ENCODE measurements around the gene LXN. TPM values are rescaled to one million over a fixed set of nuclear protein-coding genes. Genes with fewer than 3 reads are reported as not detected.
"Not testable (repeated sequence)": the region's sequence is repeated elsewhere in the genome, so short reads cannot be mapped to it uniquely, and the experiment has no call there.

LXN gene
- total RNA-seq, 1 donor from 2014 or later: 70.6 TPM

DNA sequence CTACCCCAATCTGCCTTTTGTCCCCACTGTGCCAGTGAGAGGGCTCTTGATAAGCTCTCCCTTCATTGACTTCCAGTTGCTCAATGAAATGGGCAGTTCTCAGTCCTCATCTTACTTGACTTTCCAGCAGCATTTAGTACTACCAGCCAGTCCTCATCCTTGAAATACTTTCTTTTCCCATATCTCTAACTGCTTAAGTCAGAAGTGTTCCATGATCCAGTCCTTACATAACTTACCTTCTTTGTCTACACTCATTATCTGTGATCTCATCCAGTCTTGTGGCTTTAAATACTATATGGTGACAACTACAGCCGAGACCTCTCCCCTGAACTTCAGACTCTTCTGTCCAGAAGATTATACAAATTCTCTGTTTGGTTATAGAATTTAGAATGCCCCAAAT is 31.1 kb upstream of the LXN start:
- no peaks in the 10 kb centered on the region for H3K9me3 Mint-ChIP-seq (ENCODE audit: unreplicated experiment)
- TF ChIP-seq, protein P1, sequence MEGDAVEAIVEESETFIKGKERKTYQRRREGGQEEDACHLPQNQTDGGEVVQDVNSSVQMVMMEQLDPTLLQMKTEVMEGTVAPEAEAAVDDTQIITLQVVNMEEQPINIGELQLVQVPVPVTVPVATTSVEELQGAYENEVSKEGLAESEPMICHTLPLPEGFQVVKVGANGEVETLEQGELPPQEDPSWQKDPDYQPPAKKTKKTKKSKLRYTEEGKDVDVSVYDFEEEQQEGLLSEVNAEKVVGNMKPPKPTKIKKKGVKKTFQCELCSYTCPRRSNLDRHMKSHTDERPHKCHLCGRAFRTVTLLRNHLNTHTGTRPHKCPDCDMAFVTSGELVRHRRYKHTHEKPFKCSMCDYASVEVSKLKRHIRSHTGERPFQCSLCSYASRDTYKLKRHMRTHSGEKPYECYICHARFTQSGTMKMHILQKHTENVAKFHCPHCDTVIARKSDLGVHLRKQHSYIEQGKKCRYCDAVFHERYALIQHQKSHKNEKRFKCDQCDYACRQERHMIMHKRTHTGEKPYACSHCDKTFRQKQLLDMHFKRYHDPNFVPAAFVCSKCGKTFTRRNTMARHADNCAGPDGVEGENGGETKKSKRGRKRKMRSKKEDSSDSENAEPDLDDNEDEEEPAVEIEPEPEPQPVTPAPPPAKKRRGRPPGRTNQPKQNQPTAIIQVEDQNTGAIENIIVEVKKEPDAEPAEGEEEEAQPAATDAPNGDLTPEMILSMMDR (IDR thresholded peaks at IDR 0.05; ENCODE audit: unreplicated experiment): no peak
- H3K36me3 Mint-ChIP-seq (ENCODE audit: low read depth, unreplicated experiment): peaks cover 21% of the 10 kb centered on the region
- H3K4me1 Mint-ChIP-seq (ENCODE audit: unreplicated experiment): peaks cover 36% of the 10 kb centered on the region
- H3K4me3 Mint-ChIP-seq (ENCODE audit: unreplicated experiment): peak overlapping the region; percentile 8
- no peak overlapping the region for H3K27ac Mint-ChIP-seq (ENCODE audit: unreplicated experiment)
- no peak for DNase-seq (ENCODE audit: low spot score)
- H3K27me3 Mint-ChIP-seq (ENCODE audit: unreplicated experiment): peaks cover 2% of the 10 kb centered on the region

DNA sequence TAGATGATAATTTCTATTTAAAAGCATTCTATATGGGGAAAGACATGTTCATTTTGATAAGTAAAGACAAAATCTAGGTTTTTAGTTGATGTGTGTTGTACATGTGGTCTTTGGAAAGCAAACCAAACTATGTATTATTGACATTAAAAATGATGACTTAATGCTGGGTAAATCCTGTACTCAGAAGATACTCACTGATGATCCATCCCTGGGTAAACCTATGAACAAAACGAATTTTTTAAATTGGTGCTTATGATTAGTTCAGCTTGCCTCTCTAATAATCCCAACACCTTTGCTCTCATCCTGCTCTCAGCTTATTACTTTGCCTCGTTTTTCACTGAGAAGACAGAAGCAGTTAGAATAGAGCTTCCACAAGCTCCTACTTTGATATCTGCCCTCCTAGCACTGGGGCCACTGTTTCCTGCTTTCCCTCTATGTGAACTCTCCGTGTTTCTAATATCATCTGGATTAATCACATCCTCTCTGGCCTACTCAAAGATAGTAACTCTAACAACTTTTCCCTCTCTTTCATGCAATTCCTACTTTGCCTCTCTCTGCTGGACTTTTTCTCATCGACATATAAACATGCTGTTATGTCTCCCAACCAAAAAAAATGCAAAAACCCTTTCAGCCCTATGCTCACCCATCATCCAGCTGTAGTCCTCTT is 30.5 kb upstream of the LXN start:
- DNase-seq (ENCODE audit: low spot score): no peak
- H3K4me3 Mint-ChIP-seq (ENCODE audit: unreplicated experiment): peak overlapping the region; percentile 15
- TF ChIP-seq, protein P1 (IDR thresholded peaks at IDR 0.05; ENCODE audit: unreplicated experiment): no peak
- H3K4me1 Mint-ChIP-seq (ENCODE audit: unreplicated experiment): peaks cover 36% of the 10 kb centered on the region
- H3K36me3 Mint-ChIP-seq (ENCODE audit: low read depth, unreplicated experiment): peaks cover 16% of the 10 kb centered on the region
- peak overlapping the region; percentile 0 for H3K27ac Mint-ChIP-seq (ENCODE audit: unreplicated experiment)
- H3K9me3 Mint-ChIP-seq (ENCODE audit: unreplicated experiment): no peaks in the 10 kb centered on the region
- H3K27me3 Mint-ChIP-seq (ENCODE audit: unreplicated experiment): peaks cover 2% of the 10 kb centered on the region

DNA sequence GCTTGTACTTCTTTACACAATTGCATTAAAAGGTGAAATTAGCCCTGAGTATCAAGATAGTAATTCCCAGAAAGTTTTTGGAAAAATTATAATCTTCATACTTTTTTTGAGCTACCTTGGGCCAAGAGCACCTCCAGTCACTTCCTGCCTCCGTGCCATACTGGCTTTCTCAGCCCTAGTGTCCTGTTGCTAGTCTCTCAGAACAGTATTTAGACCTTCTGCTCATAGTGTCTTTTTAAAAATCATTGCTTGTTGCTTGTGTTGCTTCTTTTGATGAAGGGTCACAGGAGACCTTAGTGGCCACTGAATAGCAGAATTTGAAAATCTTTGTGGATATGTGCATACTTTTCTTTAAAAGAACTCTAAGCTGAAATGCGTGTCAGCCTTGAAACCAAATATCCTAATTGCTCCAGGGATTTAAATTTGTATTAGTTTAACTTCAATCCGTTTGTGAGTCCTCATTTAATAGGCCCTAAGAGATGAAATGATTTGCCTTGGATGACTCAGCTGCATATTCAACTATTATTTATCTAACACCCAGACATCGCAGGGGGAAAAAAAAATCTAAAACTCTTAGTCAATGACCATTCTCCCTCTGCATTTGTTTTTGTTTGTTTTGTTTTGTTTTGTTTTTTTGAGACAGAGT is 29.1 kb upstream of the LXN start:
- DNase-seq (ENCODE audit: low spot score): no peak
- H3K4me3 Mint-ChIP-seq (ENCODE audit: unreplicated experiment): no peak overlapping the region
- H3K36me3 Mint-ChIP-seq (ENCODE audit: low read depth, unreplicated experiment): peaks cover 10% of the 10 kb centered on the region
- peaks cover 36% of the 10 kb centered on the region for H3K4me1 Mint-ChIP-seq (ENCODE audit: unreplicated experiment)
- H3K27ac Mint-ChIP-seq (ENCODE audit: unreplicated experiment): no peak overlapping the region
- TF ChIP-seq, protein P1 (IDR thresholded peaks at IDR 0.05; ENCODE audit: unreplicated experiment): no peak
- no peaks in the 10 kb centered on the region for H3K9me3 Mint-ChIP-seq (ENCODE audit: unreplicated experiment)
- H3K27me3 Mint-ChIP-seq (ENCODE audit: unreplicated experiment): peaks cover 2% of the 10 kb centered on the region

DNA sequence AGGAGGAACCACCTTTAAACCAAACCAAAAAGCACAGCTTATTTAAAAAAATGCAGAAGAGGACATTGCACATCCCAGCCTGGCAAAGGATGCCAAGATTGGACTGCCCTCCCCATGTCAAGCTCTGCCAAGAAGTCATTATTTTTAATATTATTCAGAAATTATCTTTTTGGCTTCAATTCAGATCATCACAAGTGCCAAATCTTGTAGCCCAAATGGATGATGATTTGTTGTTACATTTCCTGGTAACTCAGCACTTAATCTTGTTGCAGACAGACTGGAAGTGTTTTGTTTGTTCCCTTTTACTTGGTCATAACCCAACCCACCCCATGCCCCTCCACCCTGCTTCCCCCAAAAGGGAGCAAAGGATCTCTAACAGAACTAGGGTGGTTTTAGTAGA is 28.1 kb upstream of the LXN start:
- Mint-ChIP-seq H3K4me1 (ENCODE audit: unreplicated experiment) (peaks cover 37% of the 10 kb centered on the region), H3K9me3 (ENCODE audit: unreplicated experiment) (no peaks in the 10 kb centered on the region), H3K27me3 (ENCODE audit: unreplicated experiment) (no peaks in the 10 kb centered on the region), H3K36me3 (ENCODE audit: low read depth, unreplicated experiment) (peaks cover 7% of the 10 kb centered on the region), H3K27ac (ENCODE audit: unreplicated experiment) (no peak overlapping the region), H3K4me3 (ENCODE audit: unreplicated experiment) (no peak overlapping the region)
- TF ChIP-seq, protein P1 (IDR thresholded peaks at IDR 0.05; ENCODE audit: unreplicated experiment): no peak
- no peak for DNase-seq (ENCODE audit: low spot score)

DNA sequence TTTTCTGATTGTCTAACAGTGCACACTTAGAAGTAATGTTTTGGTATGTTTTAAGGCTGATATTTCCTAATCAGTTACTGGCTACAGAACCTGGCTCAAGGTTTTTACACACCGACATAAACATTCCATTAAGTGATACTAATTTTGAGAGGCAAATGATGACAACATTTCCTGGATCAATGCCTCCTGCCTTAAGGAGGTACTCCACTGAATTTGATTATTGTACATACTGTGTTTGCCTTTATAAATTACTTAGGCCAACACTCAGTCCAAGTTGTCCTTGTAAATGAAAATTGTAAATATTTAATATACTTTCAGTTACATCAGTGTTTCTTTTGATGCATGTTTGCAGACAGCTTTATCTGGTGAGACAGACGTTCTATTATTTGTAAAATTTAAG is 24.2 kb upstream of the LXN start:
- no peak overlapping the region for H3K4me3 Mint-ChIP-seq (ENCODE audit: unreplicated experiment)
- no peak overlapping the region for H3K27ac Mint-ChIP-seq (ENCODE audit: unreplicated experiment)
- DNase-seq (ENCODE audit: low spot score): no peak
- H3K36me3 Mint-ChIP-seq (ENCODE audit: low read depth, unreplicated experiment): peaks cover 12% of the 10 kb centered on the region
- peaks cover 2% of the 10 kb centered on the region for H3K27me3 Mint-ChIP-seq (ENCODE audit: unreplicated experiment)
- H3K9me3 Mint-ChIP-seq (ENCODE audit: unreplicated experiment): no peaks in the 10 kb centered on the region
- TF ChIP-seq, protein P1 (IDR thresholded peaks at IDR 0.05; ENCODE audit: unreplicated experiment): no peak
- H3K4me1 Mint-ChIP-seq (ENCODE audit: unreplicated experiment): peaks cover 24% of the 10 kb centered on the region

DNA sequence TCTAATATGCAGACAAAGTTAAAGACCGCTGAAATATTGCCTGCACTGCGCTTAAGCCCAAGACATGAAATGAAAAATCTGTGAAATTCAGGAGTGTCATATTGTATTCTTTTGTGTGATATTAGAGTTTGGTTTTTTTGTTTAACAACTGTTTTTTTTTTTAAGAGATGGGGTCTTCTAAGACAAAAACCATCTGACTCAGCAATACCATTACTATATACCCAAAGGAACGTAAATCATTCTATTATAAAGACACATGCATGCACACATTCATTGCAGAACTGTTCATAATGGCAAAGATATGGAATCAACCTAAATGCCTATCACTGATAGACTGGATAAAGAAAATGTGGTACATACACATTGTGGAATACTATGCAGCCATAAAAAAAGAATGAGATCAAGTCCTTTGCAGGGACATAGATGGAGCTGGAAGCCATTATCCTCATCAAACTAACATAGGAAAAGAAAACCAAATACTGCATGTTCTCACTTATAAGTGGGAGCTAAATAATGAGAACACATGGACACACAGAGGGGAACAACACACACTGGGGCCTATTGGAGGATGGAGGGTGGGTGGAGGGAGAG is 21.5 kb upstream of the LXN start:
- not testable (repeated sequence) for H3K9me3 Mint-ChIP-seq (ENCODE audit: unreplicated experiment); H3K27me3 Mint-ChIP-seq (ENCODE audit: unreplicated experiment); H3K27ac Mint-ChIP-seq (ENCODE audit: unreplicated experiment); DNase-seq (ENCODE audit: low spot score)
- H3K4me1 Mint-ChIP-seq (ENCODE audit: unreplicated experiment): peaks cover 14% of the 10 kb centered on the region
- H3K36me3 Mint-ChIP-seq (ENCODE audit: low read depth, unreplicated experiment): peaks cover 12% of the 10 kb centered on the region
- peak overlapping the region; percentile 65 for H3K4me3 Mint-ChIP-seq (ENCODE audit: unreplicated experiment)
